HEK293T (cell line): ENCODE data around the gene PEX14.

ENCODE experiments used
- CTCF ChIA-PET: fragments of 350-600 bp; formaldehyde crosslinking; extraction: SDS; loops from one replicate; lab custom pipeline; 2021; ENCODE audit warnings: antibody characterized with exemption, inconsistent platforms; lab: Yijun Ruan, JAX
- POLR2A ChIA-PET: fragments of 350-600 bp; formaldehyde crosslinking; extraction: SDS; loops from one replicate; lab custom pipeline; 2020; ENCODE audit warnings: antibody characterized with exemption, inconsistent platforms; lab: Yijun Ruan, JAX
- DNase-seq: peaks from one replicate; pipeline ENCODE4 v3.0.0; 2012; ENCODE audit warnings: mixed read lengths; ENCODE audit errors: extremely low spot score
- ARNT ChIP-seq: fragments of 450-650 bp; IDR thresholded peaks from 2 replicates; pipeline ENCODE4 v1.6.1; 2017; ENCODE audit warnings: mild to moderate bottlenecking
- BHLHE40 ChIP-seq: fragments of 450-650 bp; IDR thresholded peaks from 2 replicates; pipeline ENCODE4 v1.6.1; 2016; ENCODE audit warnings: mild to moderate bottlenecking, moderate library complexity, borderline replicate concordance
- CTBP1 ChIP-seq: fragments of 450-650 bp; IDR thresholded peaks from 2 replicates; pipeline ENCODE4 v1.6.1; 2016; ENCODE audit warnings: borderline replicate concordance
- ELF4 ChIP-seq: fragments of 450-650 bp; IDR thresholded peaks from 2 replicates; pipeline ENCODE4 v1.6.1; 2017; ENCODE audit warnings: antibody characterized with exemption
- FOXA1 ChIP-seq: fragments of 450-650 bp; IDR thresholded peaks from 2 replicates; pipeline ENCODE4 v1.6.1; 2016; ENCODE audit warnings: mild to moderate bottlenecking
- FOXK2 ChIP-seq: fragments of 450-650 bp; IDR thresholded peaks from 2 replicates; pipeline ENCODE4 v1.6.1; 2016; ENCODE audit warnings: mild to moderate bottlenecking
- FOXM1 ChIP-seq: fragments of 450-650 bp; IDR thresholded peaks from 2 replicates; pipeline ENCODE4 v1.6.1; 2017; ENCODE audit warnings: mild to moderate bottlenecking, borderline replicate concordance
- HDGF ChIP-seq: fragments of 450-650 bp; IDR thresholded peaks from 2 replicates; pipeline ENCODE4 v1.6.1; 2017; ENCODE audit warnings: antibody characterized with exemption, borderline replicate concordance
- L3MBTL2 ChIP-seq: fragments of 450-650 bp; conservative IDR thresholded peaks from 2 replicates; pipeline ENCODE4 v1.6.1; 2016; ENCODE audit warnings: mild to moderate bottlenecking
- LEF1 ChIP-seq: fragments of 450-650 bp; IDR thresholded peaks from 2 replicates; pipeline ENCODE4 v1.6.1; 2017; ENCODE audit warnings: mild to moderate bottlenecking, borderline replicate concordance
- NFRKB ChIP-seq: fragments of 450-650 bp; IDR thresholded peaks from 2 replicates; pipeline ENCODE4 v1.6.1; 2016; ENCODE audit warnings: mild to moderate bottlenecking, moderate library complexity
- PKNOX1 ChIP-seq: fragments of 450-650 bp; IDR thresholded peaks from 2 replicates; pipeline ENCODE4 v1.6.1; 2016
- SP1 ChIP-seq: fragments of 450-650 bp; IDR thresholded peaks from 2 replicates; pipeline ENCODE4 v1.6.1; 2017
- SUZ12 ChIP-seq: fragments of 450-650 bp; IDR thresholded peaks from 2 replicates; pipeline ENCODE4 v1.6.1; 2016; ENCODE audit warnings: mild to moderate bottlenecking
- TARDBP ChIP-seq: fragments of 450-650 bp; IDR thresholded peaks from 2 replicates; pipeline ENCODE4 v1.6.1; 2016
- ZNF384 ChIP-seq: fragments of 450-650 bp; IDR thresholded peaks from 2 replicates; pipeline ENCODE4 v1.6.1; 2016

The PEX14 gene

DNA sequence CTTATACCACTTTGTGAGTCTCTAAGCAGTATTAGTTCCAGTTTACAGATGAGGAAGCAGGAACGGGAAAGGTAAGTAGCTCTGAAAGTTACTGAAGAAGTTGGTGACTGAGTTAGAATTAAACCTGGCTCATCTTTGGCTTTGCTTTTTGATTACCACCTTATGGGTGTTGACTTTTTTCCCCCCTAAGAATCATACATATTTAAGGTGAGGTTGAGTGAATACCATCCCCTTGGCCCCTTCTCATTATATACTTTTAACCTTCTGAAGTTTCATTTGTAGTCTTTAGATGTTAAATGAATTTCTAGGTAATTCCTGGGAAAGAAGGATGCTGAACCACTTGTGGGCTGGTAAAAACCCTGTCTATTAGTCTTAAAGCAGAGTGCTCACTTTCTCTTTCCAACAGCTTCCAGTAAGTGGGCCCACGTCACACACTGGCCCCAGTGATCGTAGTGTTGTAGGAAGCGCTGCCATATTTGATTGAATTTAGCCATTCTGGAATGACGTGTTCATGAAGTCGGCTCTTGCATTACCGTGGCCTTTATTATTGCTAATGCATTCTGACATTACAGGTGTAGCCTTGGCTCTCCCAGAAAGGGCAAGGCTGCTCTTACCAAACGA, 46.9 kb downstream of the PEX14 start:
- ChIA-PET CTCF (interaction anchor here (2.0 kb wide), 1 partner anchor 14 kb away, joined by 12 read pairs; no protein-coding TSS in a partner anchor), POLR2A (no interaction called here)
- DNase-seq = no peak
- TF ChIP-seq CTBP1 = no peak
- TF ChIP-seq HDGF = no peak
- TF ChIP-seq LEF1 = no peak
- TF ChIP-seq ELF4 = no peak
- TF ChIP-seq PKNOX1 = no peak
- TF ChIP-seq NFRKB = no peak
- no peak for TF ChIP-seq ARNT
- TF ChIP-seq BHLHE40 = no peak
- no peak for TF ChIP-seq SP1

DNA sequence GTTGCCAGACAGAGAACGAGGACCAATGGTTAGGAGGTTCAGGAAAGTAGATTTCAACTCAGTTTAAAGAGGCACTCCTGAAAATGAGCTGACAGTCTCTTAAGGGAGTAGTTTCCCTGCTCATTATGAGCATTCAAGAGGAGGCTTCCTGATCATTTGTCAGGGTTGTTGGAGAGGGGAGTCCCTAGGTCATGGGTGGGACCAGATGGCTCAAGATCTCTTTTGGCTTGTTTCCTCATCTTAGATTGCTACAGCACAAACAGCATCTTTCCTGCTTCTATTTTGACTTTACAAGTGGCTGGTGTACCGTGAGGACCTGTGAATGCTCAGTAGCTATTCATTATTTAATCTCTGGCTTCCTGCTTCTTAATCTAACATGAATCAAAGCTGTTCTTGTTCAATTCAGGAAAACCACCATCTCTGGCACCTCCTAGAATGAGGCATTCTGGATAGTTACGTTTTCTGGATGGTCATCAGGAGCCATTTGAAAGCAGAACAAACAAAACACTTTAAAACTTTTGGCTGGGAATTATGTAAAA, 47.6 kb downstream of the PEX14 start:
- TF ChIP-seq ELF4 = no peak
- no peak for TF ChIP-seq HDGF
- no peak for TF ChIP-seq FOXM1
- TF ChIP-seq FOXK2 = no peak
- TF ChIP-seq SUZ12 = no peak
- no peak for TF ChIP-seq TARDBP
- TF ChIP-seq ARNT = no peak
- no peak for TF ChIP-seq FOXA1
- no peak for TF ChIP-seq SP1
- TF ChIP-seq ZNF384 = no peak
- TF ChIP-seq CTBP1 = no peak
- TF ChIP-seq LEF1 = no peak
- TF ChIP-seq PKNOX1 = no peak
- CTCF ChIA-PET = interaction anchor here (0.8 to 2.0 kb wide), 3 partner anchors 11 to 345 kb away, joined by 3 to 12 read pairs (median 3); no protein-coding TSS in a partner anchor
- DNase-seq = no peak
- POLR2A ChIA-PET = no interaction called here

DNA sequence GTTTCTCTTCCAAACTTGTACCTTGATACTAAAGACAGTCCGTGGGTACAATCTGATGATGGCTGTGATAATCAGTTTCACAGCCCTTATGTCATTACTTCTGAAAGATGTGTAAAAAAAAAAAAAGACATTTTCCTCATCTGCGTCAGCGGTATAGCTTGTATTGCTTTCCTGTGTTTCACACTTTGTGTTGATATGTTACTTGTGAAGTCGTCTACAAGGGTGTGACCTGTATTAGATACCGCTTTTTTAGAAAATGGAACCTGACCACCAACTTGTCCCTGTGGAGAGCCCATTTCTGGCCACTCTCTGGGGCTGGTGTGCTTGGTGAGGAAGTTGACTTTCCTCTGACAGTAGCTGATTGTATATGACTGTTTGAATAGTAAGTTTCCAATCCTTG, 50.5 kb downstream of the PEX14 start:
- ChIA-PET CTCF (interaction anchor here (0.6 to 0.9 kb wide), 3 partner anchors 14 to 442 kb away, joined by 3 to 5 read pairs (median 3); no protein-coding TSS in a partner anchor), POLR2A (no interaction called here)
- no peak for TF ChIP-seq NFRKB
- TF ChIP-seq PKNOX1 = no peak
- TF ChIP-seq ARNT = no peak
- TF ChIP-seq L3MBTL2 = no peak
- TF ChIP-seq FOXA1 = no peak
- TF ChIP-seq FOXK2 = no peak
- no peak for TF ChIP-seq SP1
- no peak for TF ChIP-seq TARDBP
- no peak for TF ChIP-seq ELF4
- no peak for TF ChIP-seq FOXM1
- no peak for TF ChIP-seq BHLHE40
- TF ChIP-seq ZNF384 = no peak
- no peak for DNase-seq

DNA sequence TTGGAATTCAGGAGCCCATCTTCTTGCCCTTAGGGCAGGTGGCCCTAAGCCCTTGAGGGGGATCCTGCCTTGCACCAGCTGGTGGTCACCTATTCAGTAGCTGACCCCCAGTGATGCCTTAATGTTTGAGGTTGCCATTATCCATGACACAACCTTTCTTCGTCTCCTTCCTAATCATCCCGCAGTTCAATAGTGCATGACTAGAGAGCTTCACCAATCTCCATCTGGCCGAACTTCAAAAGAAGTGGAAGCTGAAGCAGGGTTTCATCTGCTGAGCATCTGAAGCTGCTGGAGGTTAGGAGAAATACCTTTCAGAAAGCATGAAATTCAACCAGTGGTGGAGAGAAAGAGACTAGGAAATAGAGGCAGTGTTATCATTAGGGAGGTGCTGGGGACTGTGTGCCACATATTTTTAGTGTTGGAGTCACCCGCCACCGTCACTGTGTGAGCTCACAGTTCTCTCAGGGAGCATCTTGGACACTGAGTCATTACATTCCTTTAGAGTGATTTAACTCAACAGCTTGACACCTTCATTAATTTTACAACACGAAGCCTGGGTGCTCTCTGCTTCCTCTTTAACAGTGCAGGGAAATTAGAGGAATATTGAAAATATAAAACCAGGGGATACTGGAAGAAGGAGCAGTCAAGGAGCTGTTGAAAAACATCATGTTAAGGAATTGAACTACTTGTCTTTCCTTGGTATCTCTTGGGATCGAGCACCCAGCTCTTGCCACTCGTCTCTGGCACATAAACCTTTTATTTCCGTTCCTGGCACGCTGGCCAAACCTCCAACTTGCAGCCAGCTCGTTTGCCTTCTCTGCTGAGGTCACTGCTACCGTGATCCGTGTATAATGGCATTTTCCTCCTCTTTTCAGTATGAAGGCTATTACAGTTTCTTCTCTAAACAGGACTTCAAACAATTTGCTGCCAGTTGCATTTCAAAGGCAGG, 53.6 kb downstream of the PEX14 start:
- ChIA-PET CTCF (interaction anchor here (0.9 to 1.9 kb wide), 6 partner anchors 8 to 341 kb away, joined by 3 to 7 read pairs (median 4); no protein-coding TSS in a partner anchor), POLR2A (no interaction called here)
- no peak for TF ChIP-seq FOXM1
- TF ChIP-seq L3MBTL2 = no peak
- TF ChIP-seq ARNT = no peak
- TF ChIP-seq FOXK2 = no peak
- no peak for TF ChIP-seq LEF1
- TF ChIP-seq SP1 = no peak
- TF ChIP-seq HDGF = no peak
- no peak for TF ChIP-seq SUZ12
- TF ChIP-seq CTBP1 = no peak
- no peak for TF ChIP-seq FOXA1
- TF ChIP-seq ELF4 = no peak
- TF ChIP-seq NFRKB = no peak
- TF ChIP-seq ZNF384 = no peak
- TF ChIP-seq BHLHE40 = no peak
- no peak for DNase-seq

- ChIA-PET POLR2A (no interaction called here), CTCF (interaction anchor here (0.7 to 1.9 kb wide), 4 partner anchors 35 to 341 kb away, joined by 3 to 7 read pairs (median 3); no protein-coding TSS in a partner anchor)
- DNase-seq = no peak
- no peak for TF ChIP-seq ZNF384
- no peak for TF ChIP-seq L3MBTL2
- no peak for TF ChIP-seq ELF4
- no peak for TF ChIP-seq FOXM1
- no peak for TF ChIP-seq HDGF
- no peak for TF ChIP-seq FOXK2
- TF ChIP-seq SUZ12 = no peak
- TF ChIP-seq TARDBP = no peak
- no peak for TF ChIP-seq BHLHE40
- no peak for TF ChIP-seq FOXA1
- no peak for TF ChIP-seq LEF1
- TF ChIP-seq SP1 = no peak
- no peak for TF ChIP-seq NFRKB
- TF ChIP-seq CTBP1 = no peak
- no peak for TF ChIP-seq ARNT
- TF ChIP-seq PKNOX1 = no peak
Observed at GRCh38 chr1:10529091-10529490, 54.3 kb downstream of the PEX14 start.
